GM12801 (cell line): ENCODE measurements around the gene GUCY1B1.

Source experiments
- CTCF ChIP-seq: IDR thresholded peaks from one replicate; pipeline ENCODE4 v1.5.1; 2011; ENCODE audit warnings: control low read depth; ENCODE audit not compliant: insufficient read length; ENCODE audit errors: extremely low read depth

Gene GUCY1B1

GRCh38 chr4:155748039-155748438 is 10.8 kb upstream of the GUCY1B1 start:
- no peak for TF ChIP-seq CTCF

GRCh38 chr4:155749041-155749440 is 9.8 kb upstream of the GUCY1B1 start:
- no peak for TF ChIP-seq CTCF

- TF ChIP-seq CTCF = no peak
These were observed 7.3 kb upstream of the GUCY1B1 start for GRCh38 chr4:155751569-155751968.

- TF ChIP-seq CTCF = no peak
These were observed 1.0 kb upstream of the GUCY1B1 start for GRCh38 chr4:155757745-155758265.

GRCh38 chr4:155759372-155760252 is 791 bp downstream of the GUCY1B1 start:
- no peak for TF ChIP-seq CTCF

- TF ChIP-seq CTCF = no peak
These were observed 2.2 kb downstream of the GUCY1B1 start for GRCh38 chr4:155761047-155761446.

- TF ChIP-seq CTCF = no peak
These were observed 3.1 kb downstream of the GUCY1B1 start for GRCh38 chr4:155761916-155762315.
